SKM-1 (cell line): ENCODE measurements around the gene TMA7.

ENCODE experiments used
- DNase-seq: peaks from one replicate; lab custom pipeline; 2025; ENCODE audit not compliant: unreplicated experiment; lab: John Stamatoyannopoulos, UW

Gene TMA7

GRCh38 chr3:48422681-48423080 is 17.4 kb upstream of the TMA7 start:
- DNase-seq, result no peak

GRCh38 chr3:48423241-48423882 is 16.7 kb upstream of the TMA7 start:
- no peak for DNase-seq

GRCh38 chr3:48423883-48424695 is 16.0 kb upstream of the TMA7 start:
- no peak for DNase-seq

GRCh38 chr3:48425281-48425812 is 14.7 kb upstream of the TMA7 start:
- no peak for DNase-seq

GRCh38 chr3:48426401-48426909 is 13.6 kb upstream of the TMA7 start:
- DNase-seq, result no peak

- DNase-seq, result no peak
Measured at GRCh38 chr3:48426944-48427629, 13.0 kb upstream of the TMA7 start.

- no peak for DNase-seq
Measured at GRCh38 chr3:48427630-48427962, 12.5 kb upstream of the TMA7 start.

DNA sequence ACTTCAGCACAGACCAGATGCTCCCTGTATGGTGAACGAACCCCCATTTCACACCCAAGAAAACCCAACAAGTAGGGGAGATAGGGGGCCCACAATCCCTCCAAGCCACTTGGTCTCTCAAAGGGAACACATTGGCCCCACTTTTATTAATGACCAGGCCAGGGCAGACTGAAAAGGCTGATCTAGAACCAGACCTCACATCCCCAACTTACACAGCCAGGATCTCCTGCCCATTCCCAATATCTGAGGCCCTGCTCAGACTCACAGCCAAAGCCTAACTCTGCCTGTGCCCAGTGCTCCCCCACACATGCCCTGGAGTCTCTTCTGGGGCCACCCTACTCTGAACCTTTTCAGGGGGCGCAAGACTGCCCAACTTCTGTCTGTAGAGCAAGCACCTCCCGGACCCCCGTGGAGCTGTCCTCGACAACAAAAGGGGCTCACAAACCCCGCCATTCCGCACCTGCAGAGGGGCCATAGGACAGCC is 11.9 kb upstream of the TMA7 start:
- DNase-seq, result no peak

DNA sequence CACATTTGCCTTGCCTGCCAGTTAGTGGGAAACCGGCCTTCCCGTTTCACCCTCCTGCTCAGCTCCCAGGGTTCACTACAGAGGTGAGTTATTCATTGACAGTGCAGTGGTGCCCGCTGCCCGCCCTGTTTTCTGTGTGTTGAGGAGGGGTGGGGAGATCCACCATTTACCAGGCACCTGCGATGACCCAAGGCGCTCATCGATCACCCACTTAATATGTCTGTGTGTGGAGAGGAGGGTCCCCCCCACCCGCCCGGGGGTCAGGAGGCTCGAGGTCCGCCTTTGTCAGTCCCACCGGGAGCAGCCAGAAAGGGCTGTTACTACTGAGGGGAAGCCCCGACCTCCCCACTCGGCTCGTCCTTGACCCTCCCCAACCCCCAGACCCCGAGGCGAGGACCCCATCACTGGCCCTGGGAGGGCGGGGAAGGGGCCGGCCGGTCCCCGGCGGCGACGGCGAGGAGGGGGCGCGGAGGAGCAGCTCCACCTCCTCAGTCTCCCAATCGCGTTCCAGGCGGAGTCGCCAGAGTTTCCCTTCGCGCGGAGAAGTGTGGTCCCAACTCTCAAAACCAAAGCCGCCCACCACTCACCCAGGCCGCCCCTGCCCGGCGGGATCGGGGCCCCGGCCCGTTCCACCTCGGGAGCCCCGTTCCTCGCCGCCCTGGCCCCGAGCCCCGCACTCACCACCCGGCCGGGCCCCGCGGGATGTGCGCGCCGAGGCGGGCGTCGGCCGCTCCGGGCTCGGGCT is 11.3 kb upstream of the TMA7 start:
- DNase-seq, result no peak

DNA sequence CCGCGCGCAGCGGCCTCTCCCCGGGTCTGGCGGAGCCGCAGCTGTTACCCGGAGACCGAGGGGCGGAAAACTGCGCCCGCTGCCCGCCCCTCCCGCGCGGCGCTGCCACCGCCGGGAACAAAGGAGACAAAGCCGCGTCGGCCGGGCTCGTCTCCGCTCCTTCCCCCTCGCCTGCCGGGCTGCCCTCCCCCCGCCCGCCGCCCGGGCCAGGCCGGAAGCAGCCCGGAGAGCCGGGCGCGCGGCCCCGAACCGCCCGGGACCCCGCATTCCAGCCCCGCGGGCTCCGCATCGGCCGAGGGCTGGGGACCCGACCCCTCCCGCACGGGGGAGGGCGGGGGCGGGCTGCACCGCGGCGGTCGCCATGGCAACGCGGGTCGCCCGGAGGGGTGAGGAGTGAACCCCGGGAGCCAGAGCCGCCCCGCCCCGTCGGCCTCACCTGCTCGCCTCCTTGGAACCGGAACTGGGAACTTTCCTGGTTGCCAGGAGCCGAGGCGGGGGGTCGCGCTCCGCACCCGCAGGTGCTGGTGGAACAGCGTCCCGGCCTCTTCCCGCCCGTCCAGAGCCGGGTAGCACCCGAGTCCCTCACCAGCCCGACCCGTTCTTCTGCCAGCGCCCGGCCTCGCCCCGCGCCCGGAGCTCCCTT is 10.6 kb upstream of the TMA7 start:
- DNase-seq, result no peak

DNA sequence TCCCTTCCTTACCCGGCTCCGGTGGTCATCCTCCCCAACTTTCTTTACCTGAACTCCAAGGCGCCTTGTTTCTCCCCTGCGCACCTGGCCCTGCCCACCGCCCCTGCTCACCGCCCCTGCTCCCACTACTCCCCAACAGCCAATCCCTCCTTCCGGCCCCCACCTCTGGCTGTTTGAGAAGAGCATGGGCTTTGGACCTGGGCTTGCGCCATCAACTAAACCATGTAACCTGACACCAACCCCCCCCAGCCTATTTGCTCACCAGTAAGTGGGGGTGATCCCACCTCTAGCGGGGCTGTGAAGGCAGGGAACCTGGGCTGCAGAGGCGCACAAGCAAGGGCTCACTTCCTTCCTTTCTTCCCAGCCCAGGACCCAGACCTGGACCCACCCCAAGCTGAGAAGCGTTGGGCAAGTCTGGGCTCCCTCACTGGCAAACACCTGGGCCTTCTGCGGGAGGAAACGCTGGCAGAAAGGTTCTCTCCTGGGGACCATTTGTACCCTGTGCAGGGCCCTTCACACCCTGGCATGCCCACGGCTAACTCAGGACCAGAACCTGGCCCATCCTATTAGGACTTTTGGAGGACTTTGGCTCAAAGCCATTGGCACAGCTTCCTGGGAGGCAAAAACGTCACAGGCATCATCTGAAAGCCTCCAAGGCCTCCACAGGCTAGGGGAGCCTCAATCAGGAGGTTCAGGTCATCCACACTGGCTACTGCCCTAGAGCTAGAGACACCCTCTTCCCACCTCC is 9.9 kb upstream of the TMA7 start, which contains the start of gene PLXNB1:
Gene PLXNB1, minus strand, starts transcription at position 127 of the 748 bp plus-strand sequence. CDS start 5,475 bp downstream, outside the sequence.
- peak; percentile 35 for DNase-seq

GRCh38 chr3:48430708-48431101 is 9.4 kb upstream of the TMA7 start:
- no peak for DNase-seq

GRCh38 chr3:48431224-48432029 is 8.6 kb upstream of the TMA7 start:
- DNase-seq, result no peak

DNA sequence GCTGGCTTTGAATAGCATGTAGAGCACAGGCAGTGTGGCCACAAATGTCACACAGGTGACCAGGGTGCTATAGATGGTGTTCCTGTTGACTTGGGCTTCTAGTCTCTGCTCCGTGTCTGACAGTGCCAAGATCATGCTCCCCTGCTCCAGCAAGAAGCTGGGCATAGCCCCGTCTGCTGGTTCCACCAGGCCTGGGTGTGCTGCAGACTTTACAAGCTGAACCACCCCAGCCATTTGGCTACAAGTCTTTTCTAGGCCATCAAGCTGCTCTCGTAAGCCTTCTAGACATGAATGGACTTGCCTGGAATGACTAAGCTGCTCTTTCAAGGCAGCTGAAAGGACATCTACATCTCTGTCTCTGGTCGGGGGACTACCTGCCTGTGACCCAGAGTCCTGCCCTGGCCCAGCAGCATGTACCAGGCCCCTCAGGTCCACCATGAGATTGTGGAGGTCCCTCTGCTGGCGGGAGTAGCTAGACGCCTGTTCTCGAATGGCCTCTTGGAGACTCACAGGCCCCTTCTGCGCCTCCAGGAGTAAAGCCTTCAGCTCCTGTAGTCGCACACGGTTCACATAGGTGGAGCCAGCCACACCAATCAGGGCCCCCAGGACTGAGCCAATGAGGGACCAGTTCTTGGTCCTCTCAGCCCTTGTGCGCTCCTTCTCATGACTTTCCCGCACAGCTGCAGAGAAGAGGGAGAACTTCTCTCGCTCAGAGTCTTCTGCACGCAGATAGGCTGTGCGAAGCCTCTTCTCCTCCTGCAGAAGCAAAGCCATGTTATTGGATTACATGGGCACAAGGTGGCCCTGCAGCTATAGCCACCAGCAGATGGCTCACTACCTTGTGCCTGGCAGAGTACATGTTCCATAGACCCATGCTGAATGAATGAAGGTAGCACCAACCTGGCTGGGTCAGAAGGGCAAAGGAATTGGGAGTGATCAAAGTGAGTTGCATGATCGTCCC is 7.4 kb upstream of the TMA7 start:
- no peak for DNase-seq

DNA sequence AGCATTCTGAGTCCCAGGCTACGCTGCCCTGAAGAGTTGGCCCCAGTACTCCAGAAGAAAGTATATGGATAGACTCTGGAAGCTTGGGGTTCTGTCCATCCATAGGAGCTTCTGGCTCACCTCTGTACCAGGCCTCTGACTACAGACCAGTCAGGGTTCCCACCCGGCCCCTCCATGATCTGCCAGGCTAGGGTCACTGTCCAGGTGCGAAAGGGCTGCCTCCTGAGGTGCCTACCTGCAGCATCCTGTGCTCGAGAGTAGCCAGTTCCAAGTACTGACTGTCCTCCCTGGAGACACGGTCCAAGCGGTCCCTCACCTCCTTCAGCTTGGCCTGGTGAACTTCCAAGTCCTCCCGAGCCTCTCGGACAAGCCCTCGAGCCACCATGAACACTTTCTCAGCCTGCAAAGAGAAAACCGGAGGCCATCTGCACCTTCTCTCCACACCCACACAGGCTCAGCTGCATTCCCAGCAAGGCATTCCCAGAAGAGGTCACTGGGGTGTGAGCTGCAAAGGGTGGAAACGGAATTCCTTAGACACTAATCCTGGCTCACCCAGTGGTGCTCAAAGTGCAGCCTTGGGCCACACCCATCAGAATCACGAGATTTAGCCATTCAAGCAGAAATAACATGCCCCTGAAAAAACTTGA is 6.5 kb upstream of the TMA7 start:
- DNase-seq, result no peak

DNA sequence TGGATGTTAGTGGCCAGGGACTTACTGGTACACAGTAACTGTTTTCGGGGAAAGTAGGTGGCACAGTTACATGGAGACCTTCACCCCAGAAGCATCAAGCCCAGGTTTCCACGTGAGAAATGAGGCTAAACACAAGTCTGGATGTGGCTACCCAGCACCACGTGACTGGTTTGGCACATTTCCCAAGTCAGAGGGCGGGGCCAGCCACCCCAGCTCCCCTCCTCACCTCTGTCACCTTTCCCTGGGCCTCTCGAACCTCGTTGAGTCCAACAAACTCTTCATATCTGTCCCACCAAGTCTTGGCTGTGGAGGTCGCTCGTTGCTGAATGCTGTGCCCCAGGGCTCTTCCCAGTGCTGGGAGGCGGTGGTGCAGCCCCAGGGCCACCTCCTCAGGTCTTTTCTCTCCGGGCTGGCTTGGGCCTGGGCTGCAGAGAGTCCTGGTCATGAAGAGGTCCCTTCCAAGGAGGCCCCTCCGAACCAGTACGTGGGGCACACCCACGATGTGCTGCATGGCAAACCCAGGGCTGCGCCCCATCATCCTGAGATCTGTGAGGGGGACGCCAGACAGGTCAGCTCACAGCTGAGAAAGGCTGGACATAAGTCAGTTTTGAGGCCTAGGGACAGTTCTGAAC is 5.3 kb upstream of the TMA7 start:
- DNase-seq, result no peak

GRCh38 chr3:48435223-48435595 is 4.8 kb upstream of the TMA7 start:
- DNase-seq, result no peak
